ENCODE measurements around the gene PANK2.
A peak's percentile ranks its signal among the peaks of the same experiment; 100 is the strongest.
"Not testable (repeated sequence)": the region's sequence is repeated elsewhere in the genome, so short reads cannot be mapped to it uniquely, and the experiment has no call there.

PANK2 gene

GRCh38 chr20:3902446-3902845, 13.3 kb downstream of the PANK2 start:
- no peak for DNase-seq

DNA sequence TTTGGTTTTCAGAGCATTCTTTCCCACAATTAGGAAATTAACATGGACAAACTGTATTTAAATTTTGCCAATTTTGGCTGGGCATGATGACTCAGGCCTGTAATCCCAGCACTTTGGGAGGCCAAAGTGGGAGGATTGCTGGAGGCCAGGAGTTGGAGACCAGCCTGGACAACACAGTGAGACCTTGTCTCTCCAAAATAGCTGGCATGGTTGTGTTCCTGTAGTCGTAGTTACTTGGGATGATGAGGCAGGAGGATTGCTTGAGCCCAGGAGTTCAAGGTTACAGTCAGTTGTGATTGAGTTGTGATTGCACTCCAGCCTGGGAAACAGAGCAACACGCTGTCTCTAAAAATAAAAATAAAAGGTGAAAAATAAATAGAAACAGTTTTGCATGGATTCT, 15.0 kb downstream of the PANK2 start:
- no peak for DNase-seq

GRCh38 chr20:3904857-3905256, 15.7 kb downstream of the PANK2 start:
- no peak for DNase-seq

GRCh38 chr20:3906744-3907721, 17.8 kb downstream of the PANK2 start:
- DNase-seq, result not testable (repeated sequence)

DNA sequence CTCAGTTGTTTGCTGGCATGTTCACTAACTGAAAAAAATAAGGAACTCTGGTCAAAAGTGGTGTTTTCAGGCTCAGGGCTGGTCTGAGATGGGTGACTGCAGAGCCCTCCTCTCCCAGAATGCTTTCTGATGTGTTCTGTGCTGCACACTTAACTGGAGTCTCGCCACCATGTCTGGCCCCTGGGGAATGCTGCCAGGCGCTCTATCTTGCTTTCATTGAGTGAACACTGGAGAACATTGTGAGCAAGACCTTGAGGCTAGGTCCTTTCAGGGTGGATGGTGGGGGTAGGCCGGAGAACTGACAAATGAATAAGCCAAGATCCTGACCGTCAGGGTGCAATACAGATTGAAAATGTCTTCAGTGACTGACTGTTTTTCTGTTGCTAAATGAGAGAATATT, 19.5 kb downstream of the PANK2 start:
- DNase-seq, result no peak

DNA sequence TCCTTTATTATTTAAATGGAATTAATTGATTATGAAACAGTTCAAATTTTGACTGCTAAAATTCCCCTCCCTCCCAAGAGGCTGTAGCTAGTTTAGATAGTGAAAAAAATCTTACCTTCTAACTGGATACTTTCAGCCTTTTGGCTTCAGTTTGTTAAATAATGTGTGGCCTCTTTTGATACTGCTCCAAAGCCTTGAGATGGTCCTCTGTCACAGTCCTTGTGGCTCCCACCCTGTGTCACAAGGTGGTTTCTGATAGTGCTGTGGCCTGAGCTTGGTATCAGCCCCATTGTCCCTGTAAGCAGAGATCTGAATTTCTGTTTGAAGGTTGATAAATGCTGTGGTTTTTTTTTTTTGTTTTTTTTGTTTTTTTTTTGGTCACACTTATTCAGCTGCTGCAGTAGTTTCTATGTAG, 20.8 kb downstream of the PANK2 start:
- no peak for DNase-seq

GRCh38 chr20:3910853-3911252, 21.7 kb downstream of the PANK2 start:
- DNase-seq, result no peak

GRCh38 chr20:3911956-3912355, 22.8 kb downstream of the PANK2 start:
- DNase-seq, result peak; percentile 28

DNA sequence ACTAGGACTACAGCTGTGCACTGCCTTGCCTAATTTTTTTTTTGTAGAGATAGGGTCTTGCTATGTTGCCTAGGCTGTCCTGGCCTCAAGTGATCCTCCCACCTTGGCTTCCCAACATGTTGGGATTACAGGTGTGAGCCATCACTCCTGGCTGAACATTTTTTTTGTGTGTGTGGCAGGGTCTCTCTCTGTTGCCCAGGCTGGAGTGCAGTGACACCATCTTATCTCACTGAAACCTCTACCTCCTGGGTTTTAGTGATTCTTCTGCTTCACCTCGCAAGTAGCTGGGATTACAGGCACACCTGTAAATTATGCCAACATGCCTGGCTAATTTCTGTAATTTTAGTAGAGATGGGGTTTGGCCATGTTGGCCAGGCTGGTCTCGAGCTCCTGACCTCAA, 25.3 kb downstream of the PANK2 start:
- no peak for DNase-seq

- no peak for DNase-seq
These were observed 26.5 kb downstream of the PANK2 start for GRCh38 chr20:3915691-3916090.

DNA sequence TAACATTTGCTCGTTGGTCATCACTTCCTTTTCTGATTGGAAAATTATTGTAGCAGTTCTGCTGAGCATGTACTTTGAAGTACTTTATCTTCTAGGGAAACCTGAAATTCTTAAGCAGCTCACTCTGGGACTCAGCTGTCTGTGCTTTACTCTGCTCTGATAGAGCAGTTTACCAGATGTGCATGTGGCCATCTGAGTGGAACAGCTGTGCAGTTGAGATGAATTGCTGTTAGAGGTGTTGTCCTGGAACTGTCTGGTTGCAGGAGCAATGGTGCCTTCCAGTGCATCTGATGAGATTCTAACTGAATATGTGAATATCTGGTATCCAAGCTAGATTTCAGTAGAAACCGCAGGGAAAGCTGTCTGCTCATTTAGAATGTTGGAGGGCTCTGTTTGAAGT, 27.2 kb downstream of the PANK2 start:
- no peak for DNase-seq

DNA sequence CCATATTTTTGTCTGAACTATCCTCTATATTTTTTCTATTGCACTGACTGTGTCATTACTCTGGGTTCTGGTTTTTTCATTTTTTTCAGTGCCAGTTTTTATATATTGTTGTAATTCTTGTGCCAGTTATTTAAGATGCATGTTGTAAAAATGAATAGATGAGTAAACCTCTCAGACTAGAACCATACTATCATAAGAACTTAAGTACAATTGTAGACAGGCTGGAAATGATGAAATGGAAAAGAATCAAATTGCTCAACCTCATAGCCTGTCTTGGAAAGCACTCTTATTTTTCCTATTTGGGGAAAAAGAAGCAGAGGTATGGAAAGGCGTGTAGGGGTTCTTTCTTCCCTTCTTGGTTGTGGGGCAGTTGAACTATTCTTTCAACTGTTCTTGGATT, 30.2 kb downstream of the PANK2 start:
- DNase-seq, result no peak

GRCh38 chr20:3922223-3922982, 33.2 kb downstream of the PANK2 start:
- no peak for DNase-seq

- no peak for DNase-seq
These were observed 33.8 kb downstream of the PANK2 start for GRCh38 chr20:3922983-3923339.

DNA sequence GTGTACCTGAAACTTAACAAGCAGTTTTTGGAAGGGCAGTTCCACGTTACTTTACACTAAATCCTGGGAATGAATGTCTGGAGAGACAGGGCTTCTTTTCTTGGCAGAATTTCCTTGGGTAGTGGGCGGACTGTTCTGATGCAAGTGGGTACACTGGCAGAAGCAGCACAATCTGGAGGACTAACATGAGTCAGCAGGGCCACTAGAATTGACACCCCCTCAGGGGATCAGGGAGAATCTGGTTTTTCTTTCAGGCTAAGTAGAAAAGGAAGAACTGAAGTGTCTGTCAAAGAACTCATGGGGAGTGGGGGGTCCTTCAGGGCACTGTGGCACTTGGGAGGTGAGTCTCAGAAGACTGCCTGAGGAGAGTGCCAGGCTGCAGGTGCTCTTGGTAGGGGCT, 34.6 kb downstream of the PANK2 start:
- no peak for DNase-seq

- no peak for DNase-seq
These were observed 35.3 kb downstream of the PANK2 start for GRCh38 chr20:3924304-3925112.

DNA sequence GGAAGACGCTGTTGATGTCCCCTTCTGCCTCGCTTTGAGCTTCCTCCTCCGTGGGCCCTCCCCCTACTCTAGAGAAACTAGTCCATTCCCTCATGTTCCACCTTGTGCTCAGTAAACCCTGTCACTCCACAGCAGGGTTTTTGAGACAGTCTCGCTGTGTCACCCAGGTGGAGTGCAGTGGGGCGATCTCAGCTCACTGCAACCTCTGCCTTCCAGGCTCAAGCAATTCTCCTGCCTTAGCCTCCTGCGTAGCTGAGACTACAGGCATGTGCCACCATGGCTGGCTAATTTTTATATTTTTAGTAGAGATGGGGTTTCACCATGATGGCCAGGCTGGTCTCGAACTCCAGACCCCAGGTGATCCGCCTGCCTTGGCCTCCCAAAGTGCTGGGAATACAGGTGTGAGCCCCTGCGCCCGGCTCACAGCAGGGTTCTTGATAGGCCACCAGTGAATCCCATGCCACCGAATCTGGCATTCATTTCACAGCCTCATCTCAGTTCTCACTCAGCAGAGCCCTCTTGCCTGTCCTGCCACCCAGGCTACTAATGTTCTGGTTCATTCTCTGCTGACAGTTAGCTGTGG, 36.0 kb downstream of the PANK2 start:
- no peak for DNase-seq

DNA sequence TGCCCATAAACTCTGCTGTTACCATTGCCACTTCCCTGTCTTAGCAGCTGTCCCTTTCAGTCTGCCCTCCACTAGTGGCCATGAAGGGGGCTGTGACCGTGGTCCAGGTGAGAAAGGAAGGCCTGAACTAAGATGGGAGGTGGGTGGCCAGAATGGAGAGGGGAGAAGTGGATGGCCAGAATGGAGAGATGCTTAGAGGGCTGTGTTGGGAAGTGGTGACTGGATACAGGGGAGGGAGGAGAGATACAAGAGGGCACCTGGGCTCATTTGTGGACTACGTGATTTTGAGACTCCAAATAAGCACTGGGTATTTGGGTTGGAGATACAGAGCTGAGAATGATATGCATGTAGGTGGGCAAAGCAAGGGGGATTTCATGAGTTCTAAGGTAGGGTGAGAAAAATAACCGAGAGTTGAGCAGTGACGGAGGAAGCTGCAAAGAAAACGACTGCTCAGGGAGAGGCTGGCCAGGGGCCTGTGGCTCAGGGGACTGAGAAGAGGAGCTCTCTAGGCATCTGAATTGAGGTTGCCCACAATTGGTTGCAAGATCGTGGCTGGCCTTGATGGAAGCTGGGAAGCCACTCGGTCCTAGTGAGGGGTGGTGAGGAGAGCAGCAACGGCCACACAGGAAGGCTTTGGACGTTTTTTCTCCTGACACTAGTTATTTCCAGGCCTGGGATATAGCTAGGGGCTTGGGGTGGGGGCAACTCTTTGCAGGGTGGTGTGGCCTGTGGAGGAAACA, 36.9 kb downstream of the PANK2 start:
- no peak for DNase-seq

DNA sequence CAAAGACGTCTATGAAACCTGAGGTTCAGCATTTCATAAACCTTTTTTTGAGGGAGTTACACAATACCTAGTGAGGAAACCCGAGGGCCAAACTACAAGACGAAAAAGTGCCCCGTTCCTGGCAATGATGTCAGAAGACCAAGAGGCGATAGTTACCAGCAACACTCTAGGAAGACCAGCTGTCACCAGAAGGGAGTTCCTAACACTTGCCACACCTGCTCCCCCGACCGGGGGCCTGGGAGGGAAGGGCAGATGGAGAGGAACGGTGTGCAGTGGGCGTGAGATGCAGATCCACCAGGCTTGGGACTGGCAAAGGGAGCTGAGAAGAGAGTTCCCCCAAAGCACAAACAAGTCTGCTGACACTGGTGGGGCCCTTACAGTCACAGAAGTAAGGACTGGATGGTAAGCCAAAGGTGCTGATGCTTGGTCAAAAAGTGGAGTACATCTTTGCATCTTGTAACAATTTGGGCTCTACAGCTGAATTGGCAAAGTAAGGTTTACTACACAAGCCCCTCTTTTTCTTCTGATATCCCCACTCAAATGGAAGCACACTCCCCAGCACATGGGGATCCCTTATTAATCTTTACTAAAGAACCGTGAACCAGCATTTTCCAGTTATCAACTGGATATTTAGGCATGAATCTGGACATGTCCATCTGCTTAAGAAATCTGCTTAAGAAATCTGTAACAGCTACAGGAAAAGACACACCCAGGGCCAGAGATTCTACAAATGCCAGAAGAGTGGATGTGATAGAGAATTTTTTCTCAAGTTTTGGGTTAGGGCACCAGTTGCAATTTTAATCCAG, 38.5 kb downstream of the PANK2 start:
- DNase-seq, result no peak

DNA sequence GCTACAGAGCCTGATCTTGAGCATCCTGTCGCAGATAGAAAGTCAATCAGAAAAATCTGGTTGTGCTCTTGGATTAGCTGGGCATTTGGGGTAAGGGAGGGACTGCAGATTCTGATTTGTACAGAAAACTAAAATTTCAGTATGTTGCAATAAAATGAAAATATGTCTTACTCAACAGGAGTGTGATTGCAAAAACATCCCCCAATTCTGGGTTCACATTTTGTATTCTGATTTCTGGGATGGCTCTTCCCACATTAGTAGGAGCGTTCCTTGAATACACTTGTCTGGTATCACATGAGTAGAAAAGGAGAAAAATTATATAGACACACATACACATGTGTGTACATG, 40.5 kb downstream of the PANK2 start:
- DNase-seq, result no peak
